Fibroblast of skin of right biceps (primary cell): ENCODE results near the gene PPP2R2D.
"Not testable (repeated sequence)": the region's sequence is repeated elsewhere in the genome, so short reads cannot be mapped to it uniquely, and the experiment has no call there.

Source experiments
- DNase-seq: peaks from one replicate; pipeline ENCODE4 v3.0.0-alpha.2; 2013

PPP2R2D gene

DNA sequence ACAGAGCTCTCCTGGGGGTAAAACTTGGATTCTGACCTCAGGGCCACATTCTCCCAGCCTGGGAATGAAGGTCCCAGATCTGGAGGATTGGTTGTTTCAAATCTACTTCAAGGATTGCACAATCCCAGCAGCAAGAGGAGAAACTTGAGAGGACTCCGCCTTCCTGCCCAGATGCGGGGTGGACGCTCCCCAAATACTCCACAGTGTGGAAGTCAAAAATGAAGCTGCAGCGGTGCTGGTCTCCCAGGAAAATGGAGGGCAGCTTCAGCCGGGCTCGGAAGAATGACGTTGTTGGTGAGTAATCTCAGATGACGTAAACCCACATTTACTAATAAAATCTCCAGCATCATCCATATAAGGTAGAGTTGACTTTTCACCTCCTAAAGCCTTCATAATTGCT is 31.5 kb upstream of the PPP2R2D start:
- no peak for DNase-seq

DNA sequence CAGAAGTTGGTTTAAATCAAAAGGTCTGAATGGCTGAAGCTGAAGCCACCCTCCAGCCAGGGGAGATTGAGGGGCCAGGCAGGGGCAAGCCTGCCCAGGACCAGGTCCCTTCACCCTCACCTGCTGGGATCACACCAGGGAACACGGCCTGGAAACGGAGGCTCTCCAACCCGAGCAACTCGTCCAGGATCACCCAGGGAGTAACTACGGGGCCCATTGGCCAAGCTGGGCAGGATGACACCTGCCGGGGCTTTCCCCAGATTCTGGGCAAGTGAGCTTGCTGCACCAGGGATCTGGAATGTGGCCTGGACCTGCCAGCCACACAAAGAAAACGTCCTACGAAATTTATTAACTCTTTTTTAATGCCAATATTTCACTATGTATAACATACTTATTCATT is 30.4 kb upstream of the PPP2R2D start:
- no peak for DNase-seq

DNA sequence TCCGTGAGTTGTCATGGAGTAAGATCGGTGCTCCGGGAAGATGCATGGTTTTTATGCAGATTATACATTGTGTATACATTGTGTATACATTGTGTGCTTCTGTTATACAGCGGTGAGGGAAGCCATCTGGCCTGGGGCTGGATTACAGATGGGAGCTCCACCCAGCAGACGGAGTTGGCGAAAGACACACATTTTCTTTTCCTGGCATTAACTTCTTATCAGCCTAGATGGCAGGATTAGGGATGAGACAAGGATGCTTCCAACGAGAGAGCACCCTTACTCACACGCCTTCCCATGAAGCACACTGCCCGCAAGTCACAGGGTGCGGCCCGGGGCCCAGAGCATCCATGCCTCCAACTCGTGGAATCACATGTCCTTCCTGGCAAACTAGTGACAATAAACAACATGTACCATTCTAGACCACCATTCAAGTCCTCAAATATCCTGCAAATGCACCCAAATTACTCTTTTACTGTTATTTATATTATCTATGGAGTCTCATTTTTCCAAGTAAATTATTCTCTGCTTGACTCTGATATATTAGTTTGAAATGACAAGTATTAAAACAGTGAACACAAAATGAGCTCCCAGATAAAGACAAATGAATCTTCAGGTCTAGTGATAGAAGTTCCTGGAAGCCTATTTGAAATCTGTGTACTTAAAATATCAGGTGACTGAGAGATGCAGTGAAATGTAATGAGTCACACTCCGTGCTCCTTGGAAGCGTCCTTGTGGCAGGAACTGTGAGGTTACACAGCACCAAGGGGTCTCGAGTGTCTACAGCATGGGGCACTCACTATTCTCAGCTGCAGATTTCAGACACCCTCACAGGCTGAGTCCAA is 29.8 kb upstream of the PPP2R2D start:
- DNase-seq: no peak

DNA sequence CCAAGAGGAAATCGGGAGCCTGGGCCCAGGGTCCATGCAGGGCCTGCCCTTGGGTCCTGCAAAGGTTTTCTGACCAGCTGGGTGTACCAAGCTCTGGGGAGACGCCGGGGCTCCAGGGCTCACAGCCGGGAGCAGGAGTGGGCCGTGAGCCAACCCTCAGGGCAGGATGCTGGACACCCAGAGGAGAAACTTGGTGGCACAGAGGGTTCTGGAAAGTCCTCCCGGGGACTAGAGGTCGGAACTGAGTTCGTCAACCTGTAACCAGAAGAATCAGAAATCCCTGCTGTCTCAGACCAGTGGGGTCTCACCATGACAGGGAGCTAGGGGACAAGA is 29.2 kb upstream of the PPP2R2D start:
- no peak for DNase-seq

DNA sequence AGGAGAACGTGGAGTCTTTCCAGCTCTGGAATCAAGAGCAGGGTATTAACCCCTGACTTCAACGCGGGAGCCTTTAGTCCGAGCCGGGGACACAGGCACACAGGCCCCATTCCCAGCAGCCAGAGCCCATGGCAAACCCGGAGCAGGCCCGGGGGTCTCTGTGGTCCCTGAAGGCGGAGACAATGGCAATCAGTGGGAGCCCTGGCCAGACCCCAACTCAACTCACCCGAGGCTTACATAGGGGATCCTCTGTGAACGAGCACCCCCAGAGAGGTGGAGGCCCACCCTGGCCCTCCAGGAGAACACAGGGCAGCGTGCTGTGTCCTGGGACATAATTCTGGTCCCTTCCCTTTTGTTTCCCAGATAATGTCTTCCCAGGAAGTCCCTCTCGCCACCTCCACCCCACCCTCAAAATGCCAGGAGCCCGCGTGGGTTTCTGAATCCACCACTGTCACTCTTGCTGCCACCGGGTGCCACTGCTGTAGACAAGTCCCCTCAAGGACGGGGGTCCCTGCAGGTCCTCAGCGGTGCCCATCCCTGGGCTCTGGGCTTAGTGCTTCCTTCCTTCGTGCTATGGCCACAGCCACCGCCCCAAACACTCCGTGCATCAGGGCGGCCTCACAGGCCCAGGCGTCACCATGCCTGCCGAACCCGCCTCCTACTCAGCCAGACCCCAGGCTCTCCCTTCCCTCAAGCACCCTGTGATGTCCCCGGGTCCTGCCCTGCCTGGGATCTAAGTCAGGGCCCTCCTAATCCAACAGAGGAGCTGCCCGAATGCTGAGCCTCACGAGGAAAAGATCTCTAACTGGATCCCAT is 28.6 kb upstream of the PPP2R2D start:
- no peak for DNase-seq

DNA sequence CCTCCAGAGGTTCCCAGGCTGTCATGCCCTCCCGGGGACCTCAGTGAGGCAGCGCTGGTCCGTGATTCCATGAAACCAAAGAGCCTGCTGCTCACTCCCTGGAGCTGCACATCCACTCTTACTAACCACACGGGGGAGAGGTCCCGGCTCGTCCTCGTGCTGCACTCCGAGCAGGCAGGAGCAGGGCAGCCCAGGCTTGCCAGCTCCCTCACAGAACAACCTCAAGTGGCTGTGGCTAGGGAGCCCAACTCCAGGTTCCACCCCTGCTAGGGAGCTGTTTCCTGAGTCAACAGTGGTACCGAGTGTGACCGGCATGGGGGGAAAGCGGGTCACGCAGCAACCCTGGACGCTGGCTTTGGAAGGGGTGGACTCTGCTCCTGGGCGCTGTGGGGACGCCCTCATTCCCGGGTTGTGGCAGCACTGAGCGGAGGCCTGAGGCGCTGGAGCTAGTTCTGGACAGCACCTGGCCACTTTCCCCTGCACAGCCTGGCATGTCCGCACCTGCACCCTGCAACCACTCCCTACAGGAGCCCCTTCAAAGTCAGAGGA is 27.9 kb upstream of the PPP2R2D start:
- DNase-seq: no peak

DNA sequence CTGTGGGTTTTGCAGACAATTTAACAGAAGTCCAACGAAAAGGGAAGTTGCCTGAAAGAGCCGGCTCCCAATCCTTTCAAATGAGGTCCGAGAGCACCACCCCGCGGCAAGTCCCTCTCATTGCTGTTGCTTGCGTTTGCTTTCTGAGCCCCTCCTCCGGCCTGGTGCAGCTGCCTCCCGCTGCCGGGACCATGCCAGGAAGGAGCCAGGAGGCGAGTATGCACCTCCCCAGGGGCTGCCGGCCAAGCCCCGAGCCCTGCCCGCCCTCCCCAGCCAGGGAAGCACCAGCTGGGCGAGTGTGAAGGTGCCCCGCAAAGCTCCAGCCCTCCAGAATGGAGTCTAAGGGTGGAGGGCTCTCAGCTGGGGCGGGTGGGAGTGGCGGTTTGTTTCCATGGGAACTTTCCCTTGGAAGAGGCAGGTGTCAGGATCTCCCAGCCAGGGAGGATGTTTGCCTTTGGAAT is 25.8 kb upstream of the PPP2R2D start:
- peak; percentile 65 for DNase-seq

DNA sequence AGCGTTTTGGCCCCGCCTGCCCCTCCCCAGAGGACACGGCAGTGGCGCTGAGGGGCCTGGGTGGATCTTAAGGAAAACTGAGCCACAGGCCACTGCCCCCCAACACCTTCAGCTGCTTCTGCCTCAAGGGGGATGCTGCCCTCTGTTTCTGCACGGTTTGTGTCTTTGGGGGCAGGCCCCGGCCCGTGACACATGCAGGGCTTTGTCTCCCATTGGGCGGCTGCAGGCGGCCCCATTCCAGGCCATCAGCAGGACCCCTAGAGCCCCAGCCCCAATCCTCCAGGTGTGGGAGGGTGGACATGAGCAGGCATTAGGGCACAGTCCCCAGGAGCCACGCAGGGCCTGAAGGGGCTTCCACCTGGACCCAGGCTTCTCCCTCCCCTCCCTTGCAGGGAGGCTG is 25.3 kb upstream of the PPP2R2D start:
- DNase-seq: no peak

DNA sequence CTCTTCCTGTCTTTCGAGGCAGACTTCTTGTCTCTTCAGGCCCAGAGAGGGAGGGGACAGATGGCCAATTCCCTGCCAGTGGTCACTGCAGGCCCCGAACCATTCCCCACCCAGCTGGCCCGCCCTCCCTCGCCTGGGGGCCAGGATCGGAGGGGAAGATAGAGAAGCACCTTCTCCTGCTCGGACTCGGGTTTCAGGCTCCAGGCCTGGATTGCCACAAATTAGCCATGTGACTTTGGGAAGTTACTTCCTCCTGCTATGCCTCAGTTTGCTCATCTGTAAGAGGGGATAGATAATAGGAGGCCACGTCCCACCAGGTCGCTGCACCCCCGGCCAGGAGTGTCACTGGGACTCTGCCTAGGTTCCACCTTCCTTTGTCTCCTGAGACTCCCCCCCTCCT is 24.8 kb upstream of the PPP2R2D start:
- no peak for DNase-seq

DNA sequence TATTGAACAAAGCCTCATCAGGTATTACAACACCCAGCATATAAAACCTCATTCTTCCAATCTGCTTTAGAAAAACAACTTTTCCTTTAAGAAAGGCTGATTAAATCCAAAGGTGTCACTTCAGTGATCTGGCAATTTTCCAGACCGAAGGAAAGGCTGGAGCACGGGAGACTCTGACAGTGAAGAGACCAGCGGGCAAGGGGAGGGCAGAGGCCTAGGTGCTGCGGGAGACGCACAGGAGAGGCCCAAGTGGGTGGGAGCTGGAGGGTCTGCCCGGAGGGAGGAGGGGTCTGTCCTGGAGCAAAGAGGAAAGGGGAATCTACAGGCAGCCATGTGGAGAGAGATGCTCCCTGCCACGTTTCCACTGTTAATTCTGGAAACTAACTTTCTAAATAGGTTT is 24.3 kb upstream of the PPP2R2D start:
- no peak for DNase-seq

DNA sequence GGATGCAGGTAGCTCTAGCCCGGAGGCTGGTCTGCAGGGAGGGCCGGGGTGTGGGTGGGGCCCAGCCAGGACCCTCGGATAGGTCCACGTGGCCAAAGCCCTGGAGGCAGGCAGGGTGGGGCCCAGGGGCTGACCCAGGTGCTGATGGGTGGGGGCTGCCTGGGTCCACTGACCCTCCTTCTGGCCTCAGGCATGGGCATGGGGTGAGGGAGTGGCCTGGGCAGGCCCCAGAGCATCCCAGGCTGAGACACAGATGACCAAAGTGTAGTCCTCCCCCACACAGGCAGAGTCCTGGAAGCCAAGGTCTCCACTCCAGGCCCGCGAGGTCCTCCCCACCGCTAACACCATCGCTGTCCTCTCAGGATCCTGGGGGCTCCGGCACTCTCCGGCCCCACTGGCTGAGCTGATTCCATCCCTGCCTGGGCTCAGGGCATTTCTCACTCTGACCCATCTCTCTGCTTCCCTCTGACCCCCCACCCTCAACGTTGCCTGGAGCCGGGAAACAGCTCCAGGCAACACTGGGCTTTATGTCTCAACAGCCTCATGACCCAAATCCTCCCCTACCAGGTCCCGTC is 20.7 kb upstream of the PPP2R2D start:
- no peak for DNase-seq

DNA sequence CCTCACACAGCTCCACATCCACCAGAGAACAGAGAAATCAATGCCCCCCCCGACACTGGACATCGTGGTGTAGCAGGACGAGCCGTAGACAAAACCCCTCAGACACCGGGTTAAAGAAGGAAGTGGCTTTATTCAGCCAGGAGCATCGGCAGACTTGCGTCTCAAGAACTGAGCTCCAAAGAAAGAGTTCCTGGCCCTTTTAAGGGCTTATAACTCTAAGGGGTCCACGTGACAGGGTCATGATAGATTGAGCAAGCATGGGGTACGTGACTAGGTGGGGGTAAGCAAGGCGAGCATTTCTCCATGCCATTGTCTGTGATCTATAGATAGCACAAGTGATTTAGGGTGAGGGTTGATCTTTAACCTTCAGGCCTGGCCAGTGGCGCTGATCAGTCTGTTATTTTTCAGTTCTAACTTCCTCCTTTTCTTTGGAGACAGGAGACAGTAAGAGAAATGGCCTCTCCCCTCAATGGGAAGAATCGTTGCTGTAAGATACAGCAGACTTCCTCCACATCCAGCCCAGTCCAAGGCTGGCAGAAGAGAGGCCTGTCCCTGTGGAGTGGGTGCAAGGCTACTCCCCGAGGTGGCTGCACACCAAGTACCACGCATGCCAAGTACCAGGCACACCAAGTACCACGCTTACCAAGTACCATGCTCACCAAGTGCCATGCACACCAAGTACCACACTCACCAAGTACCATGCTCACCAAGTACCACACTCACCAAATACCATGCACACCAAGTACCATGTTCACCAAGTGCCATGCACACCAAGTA is 19.5 kb upstream of the PPP2R2D start:
- no peak for DNase-seq

DNA sequence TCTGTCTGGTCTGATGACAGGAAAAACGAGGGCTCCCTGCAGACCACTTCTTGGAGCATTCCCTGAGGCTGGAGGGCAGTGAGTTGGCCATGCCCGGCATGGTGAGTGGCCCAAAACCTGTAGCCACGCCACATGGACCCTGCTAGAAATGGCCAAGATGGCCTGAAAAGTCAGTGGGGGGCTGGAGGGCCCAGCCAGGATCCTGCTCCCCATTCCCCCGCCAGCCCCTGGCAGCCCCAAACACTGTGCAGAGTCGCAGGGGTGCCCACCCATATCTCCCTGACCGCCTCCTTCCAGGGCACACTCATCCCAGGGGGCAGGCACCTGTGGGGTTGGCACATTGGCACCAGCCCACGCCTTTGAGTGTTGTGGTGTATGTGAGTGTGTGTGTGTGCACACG is 18.7 kb upstream of the PPP2R2D start:
- DNase-seq: no peak

DNA sequence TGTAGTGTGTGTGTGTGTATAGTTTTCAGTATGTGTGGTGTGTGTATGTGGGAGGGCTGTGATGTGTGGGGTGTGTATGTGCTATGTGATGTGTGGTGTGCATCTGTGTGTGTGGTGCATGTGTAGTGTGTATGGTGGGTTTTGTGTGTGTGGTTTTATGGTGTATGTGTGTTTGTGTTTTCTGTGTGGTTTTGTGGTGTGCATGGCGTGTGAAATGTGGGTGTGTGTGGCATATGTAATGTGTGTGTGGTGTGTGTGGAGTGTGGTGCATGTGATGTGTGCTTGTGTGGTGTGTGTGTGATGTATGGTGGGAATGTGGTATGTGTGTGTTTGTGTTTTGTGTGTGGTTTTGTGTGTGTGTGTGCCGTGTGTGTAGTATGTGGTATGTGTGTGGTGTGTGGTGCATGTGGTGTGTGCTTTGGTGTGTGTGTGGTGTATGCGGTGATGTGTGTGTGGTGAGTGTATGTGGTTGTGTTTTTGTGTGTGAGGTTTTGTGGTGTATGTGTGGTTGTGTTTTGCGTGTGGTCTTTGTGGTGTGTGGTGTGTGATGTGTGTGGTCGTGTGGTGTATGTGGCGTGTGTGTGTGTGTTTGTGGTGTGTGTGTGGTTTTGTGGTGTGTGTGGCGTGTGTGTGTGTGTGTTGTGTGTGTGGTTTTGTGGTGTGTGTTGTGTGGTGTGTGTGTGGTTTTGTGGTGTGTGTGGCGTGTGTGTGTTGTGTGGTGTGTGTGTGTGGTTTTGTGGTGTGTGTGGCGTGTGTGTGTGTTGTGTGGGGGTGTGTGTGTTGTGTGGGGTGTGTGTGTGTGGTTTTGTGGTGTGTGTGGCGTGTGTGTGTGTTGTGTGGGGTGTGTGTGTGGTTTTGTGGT is 18.0 kb upstream of the PPP2R2D start:
- DNase-seq: no peak

DNA sequence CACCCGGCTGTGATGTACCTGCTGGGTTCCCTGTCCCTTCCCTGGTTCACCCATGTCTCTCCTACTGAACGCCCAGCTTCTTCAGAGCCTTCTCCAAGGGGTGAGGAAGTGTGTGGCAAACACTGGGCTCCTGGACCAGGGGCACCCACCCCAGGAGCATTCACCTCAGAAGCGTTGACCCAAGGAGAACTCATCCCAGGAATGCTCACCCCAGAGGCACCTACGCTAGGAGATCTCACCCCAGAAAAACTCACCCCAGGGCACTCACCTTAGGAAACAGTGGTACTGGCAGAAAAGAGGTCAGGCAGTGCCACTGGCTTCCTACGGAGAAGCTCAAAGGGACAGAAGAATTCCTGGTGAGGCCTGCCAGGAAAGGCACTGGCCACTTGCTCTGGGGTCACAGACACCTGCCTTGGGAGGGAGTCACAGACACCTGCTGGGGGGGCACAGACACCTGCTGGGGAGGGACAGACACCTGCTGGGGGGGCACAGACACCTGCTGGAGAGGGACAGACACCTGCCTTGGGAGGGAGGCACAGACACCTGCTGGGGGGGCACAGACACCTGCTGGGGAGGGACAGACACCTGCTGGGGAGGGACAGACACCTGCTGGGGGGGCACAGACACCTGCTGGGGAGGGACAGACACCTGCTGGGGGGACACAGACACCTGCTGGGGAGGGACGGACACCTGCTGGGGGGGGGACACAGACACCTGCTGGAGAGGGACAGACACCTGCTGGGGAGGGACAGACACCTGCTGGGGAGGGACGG is 17.0 kb upstream of the PPP2R2D start:
- DNase-seq: not testable (repeated sequence)

DNA sequence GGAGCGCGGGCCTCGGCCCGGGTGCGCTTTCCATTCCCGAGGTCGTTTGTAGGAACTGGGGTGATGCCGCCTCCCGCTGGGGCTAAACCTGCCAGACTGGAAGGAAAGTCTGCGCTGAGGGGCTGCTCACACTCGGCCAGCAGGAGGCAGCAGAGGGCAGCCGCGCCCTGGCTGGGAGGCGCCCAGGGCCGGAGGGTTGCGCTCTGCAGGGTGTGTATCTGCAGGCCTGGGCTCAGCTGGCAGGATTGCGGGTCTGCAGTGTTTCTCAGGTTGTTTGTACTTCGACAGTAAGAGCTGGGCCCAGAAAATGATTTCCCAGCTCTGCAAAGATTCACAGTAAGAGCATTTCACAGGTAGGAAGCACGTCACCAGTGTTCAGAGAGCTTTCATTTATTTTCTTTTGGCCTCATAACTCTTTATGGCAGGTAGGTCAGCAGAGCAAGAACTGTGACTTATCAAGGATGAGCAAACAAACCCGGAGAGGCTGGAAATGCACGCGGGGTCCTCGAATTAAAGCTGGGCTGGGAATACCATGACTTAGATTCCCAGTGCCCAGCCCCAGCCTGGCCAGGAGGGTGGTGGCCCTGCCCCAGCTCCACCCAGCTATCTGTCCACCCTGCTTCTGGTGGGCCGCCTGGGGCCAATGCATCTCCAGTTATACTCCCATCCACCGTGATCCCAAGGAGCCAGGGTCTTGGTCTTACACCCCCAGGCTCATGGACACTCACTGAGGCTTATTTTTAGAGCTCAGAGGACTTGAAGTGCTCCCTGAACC is 15.2 kb upstream of the PPP2R2D start:
- peak; percentile 19 for DNase-seq

DNA sequence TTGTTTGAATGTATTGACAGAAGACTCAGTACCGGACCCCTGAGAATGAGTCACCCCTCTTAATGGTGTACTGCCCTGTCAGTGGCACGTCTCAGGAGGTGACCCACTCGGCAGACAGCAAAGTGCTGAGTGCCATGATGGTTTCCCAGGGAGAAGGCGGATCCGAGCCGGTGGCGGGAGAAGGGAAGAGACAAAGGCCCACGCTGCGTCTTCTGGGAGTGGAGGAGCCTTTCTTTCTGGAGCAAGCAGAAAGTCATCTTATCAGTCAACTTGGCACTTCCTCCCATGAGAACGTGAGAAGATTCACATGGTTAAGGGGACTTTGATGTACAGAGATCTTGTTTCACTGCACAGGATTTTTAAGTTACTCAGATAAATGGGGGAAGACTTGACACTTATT is 14.6 kb upstream of the PPP2R2D start:
- no peak for DNase-seq

DNA sequence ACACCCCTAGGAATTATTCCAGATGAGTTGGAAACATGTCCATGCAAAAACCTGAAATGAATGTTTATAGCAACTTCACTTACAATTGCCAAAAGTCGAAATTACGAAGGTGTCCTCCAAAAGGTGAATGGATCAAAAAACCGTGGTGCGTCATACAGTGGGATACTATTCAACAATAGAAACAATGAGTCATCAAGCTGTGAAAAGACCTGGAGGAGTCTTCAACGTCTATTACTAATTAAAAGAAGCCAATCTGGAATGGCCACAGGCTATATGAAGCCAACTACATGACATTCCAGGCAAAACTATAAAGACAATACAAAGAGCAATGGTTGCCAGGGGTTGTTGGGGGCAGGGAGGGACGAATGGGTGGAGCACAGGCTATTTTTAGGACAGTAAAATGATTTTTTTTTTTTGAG is 12.6 kb upstream of the PPP2R2D start:
- no peak for DNase-seq

DNA sequence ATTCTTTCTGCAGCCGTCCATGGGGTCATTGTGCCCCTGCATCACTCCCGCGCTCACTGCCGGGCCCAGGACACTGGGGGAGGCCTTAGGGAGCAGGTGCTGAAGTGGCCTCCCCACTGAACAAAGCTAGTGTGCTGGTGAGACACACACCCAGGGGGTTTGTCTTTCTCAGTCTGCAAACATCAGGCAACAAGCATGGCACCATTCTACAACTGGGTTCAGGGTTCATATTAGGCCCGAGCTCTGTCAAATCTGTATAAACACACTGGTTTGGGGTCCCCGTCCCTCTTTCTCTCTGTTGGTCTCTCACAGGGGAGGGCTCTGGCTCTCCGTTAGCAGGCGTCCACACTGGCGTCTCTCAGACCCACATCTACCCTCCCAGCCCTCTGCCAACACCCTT is 11.1 kb upstream of the PPP2R2D start:
- DNase-seq: no peak
